ENCODE data around the gene DLK2.

The DLK2 gene

GRCh38 chr6:43442935-43443334 is 12.4 kb downstream of the DLK2 start:
- H3K4me3 ChIP-seq (replicated peaks in 1 of 2; ENCODE audit: low read depth in 2 of 2, low read length in 2 of 2): no peak overlapping the region
- DNase-seq (ENCODE audit: low read depth in 2 of 2): no peak
- TF ChIP-seq CTCF (IDR thresholded peaks at IDR 0.05; ENCODE audit: low read depth, low read length): no peak

GRCh38 chr6:43437700-43438099 is 17.6 kb downstream of the DLK2 start:
- no peak overlapping the region for H3K4me3 ChIP-seq (replicated peaks in 1 of 2; ENCODE audit: low read depth in 2 of 2, low read length in 2 of 2)
- no peak for DNase-seq (ENCODE audit: low read depth in 2 of 2)
- TF ChIP-seq CTCF (IDR thresholded peaks at IDR 0.05; ENCODE audit: low read depth, low read length): no peak

GRCh38 chr6:43436577-43437282 is 18.6 kb downstream of the DLK2 start:
- DNase-seq (ENCODE audit: low read depth in 2 of 2): peak; percentile 88 to 97
- TF ChIP-seq CTCF (IDR thresholded peaks at IDR 0.05; ENCODE audit: low read depth, low read length): no peak
- no peak overlapping the region for H3K4me3 ChIP-seq (replicated peaks in 1 of 2; ENCODE audit: low read depth in 2 of 2, low read length in 2 of 2)

GRCh38 chr6:43435682-43436437 is 19.5 kb downstream of the DLK2 start:
- no peak overlapping the region for H3K4me3 ChIP-seq (replicated peaks in 1 of 2; ENCODE audit: low read depth in 2 of 2, low read length in 2 of 2)
- no peak for TF ChIP-seq CTCF (IDR thresholded peaks at IDR 0.05; ENCODE audit: low read depth, low read length)
- DNase-seq (ENCODE audit: low read depth in 2 of 2): no peak

- H3K4me3 ChIP-seq (replicated peaks in 1 of 2; ENCODE audit: low read depth in 2 of 2, low read length in 2 of 2): no peak overlapping the region
- no peak for TF ChIP-seq CTCF (IDR thresholded peaks at IDR 0.05; ENCODE audit: low read depth, low read length)
Observed at GRCh38 chr6:43434943-43435342, 20.4 kb downstream of the DLK2 start.

GRCh38 chr6:43434001-43434840 is 21.1 kb downstream of the DLK2 start:
- TF ChIP-seq CTCF (IDR thresholded peaks at IDR 0.05; ENCODE audit: low read depth, low read length): no peak
- no peak overlapping the region for H3K4me3 ChIP-seq (replicated peaks in 1 of 2; ENCODE audit: low read depth in 2 of 2, low read length in 2 of 2)
- no peak for DNase-seq (ENCODE audit: low read depth in 2 of 2)

More at GRCh38 chr6:43434943-43435342, 20.4 kb downstream of the DLK2 start:
- no peak for DNase-seq (ENCODE audit: low read depth in 2 of 2)
